SK-N-MC (cell line): Measurements from ENCODE around the gene IGF2BP1.

Experiments used
- EZH2 ChIP-seq: fragments of 200-600 bp; sonication (generic); IDR thresholded peaks from one replicate; pipeline ENCODE4 v1.6.1; 2017; ENCODE audit warnings: antibody characterized with exemption
- POLR2AphosphoS5 ChIP-seq: IDR thresholded peaks from 2 replicates; pipeline ENCODE4 v1.6.1; 2012; ENCODE audit warnings: mild to moderate bottlenecking, low read depth, low read length, borderline replicate concordance

DNA sequence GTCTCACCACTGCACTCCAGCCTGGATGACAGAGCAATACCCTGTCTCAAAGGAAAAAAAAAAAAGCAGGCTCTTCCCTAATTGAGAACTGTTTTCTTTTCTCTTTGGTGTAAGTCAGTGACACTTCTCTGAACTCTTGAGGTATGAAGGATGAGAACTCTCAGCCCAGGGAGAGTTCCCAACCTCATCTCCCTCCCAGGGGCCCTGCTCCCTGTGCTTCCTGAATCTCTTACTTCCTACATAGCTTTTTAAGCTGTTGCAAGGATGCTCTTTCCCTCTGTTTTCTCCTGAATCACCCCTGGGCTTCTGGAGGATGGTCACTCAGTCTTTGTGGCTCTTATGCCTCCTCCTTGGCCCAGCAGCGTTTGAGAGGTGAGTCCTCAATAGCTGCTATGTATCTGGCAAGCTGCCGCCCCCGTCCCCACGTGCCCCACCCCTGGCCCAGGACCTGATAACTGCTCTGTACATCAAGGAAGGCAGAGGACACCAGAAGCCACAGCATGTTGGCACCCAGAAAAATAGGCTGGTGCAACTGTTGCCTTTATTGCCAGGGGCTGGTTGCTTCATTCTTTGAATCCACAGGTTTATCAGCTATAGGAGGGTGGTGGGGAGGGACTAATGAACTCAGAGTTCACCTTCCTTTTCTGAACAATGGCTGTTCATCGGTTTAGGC lies 24.0 kb downstream of the IGF2BP1 start:
- peak; percentile 23; the same call in 1 of the 2 replicates for TF ChIP-seq POLR2AphosphoS5
- TF ChIP-seq EZH2, result no peak
